ENCODE results near the gene ISM1. TPM values are rescaled to one million over a fixed set of nuclear protein-coding genes. Genes with fewer than 3 reads are reported as not detected.
A peak's percentile ranks its signal among the peaks of the same experiment; 100 is the strongest.

ISM1 gene
- total and polyA plus RNA-seq, 12 donors: 0.54 to 1.7 (median 1.0) TPM

DNA sequence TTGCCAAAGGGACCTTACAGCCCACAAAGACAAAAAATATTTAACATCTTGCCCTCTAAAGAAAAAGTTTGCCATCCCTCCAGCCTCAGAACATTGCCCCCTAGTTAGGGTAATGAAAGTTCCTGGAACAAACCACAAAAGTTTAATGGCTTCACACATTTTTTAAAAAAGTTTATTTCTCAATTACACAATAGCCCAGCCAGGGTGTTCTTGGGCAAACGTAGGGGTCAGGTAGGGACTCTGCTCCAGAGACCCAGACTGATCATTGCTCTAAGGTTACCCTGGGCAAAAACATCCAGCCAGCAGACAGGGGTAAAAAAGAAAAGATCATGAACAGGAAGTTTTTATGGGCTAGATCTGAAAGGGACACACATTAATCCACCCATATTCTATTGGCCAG lies 4.5 kb upstream of the ISM1 start:
- Histone ChIP-seq H3K27ac (no peak overlapping the region), H3K36me3 (no peaks in the 10 kb centered on the region)

DNA sequence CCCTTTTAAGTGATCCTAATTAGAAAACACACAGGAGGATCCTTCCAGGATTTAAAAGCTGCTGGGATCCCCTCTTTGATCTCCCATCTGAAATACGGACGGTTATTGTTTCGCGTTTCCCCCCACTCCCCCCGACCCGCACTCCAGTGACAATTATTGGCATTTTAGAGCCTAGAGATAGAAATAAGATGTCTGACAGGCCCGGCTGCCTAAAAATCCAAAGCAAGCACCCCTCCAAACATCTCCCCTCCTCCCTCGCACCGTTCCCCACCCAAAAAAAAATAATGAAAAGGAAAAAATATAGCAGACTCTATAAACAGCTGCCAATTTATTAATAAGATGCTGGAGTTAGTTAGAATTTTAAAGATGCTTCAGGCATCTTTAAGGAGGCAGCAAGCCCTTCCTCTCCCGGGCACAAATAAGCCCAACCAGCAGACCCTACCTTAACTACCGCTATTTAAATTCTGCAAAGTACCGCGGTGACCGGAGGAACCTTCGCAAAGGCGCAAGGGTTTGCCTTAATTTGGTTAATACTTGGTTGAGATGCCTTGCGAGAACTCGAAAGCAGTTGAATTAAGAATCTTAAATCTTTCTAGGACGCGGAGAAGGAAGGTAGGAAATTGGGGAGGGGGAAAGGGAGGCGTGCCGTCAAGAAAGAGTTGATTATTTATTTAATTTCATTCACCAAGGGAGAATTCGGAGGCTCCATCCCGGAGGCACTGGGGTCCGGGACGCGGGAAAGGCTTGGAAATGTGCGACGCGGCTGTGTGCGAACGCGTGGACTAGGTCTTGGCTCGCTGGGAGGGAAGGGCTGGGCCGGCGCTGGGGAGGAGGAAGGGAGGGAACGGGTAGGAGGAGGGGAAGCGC lies 1.5 kb upstream of the ISM1 start:
- DNase-seq (no peak), ATAC-seq (peak in 3 of 8 donors; percentile 69 to 85 (median 72))
- Histone ChIP-seq H3K4me1 (peaks cover 5 to 31% (median 17%) of the 10 kb centered on the region in 9 donors), H3K27me3 (peaks cover 3 to 86% (median 56%) of the 10 kb centered on the region in 7 donors), H3K27ac (peak overlapping the region in 1 of 10 donors; percentile 36), H3K9me3 (no peaks in the 10 kb centered on the region), H3K4me3 (peak overlapping the region in 9 of 10 donors; percentile 44 to 68 (median 57)), H3K36me3 (no peaks in the 10 kb centered on the region)
- 11 to 15% methylated on average over 38 of the region's 38 CpGs for WGBS, 2 donors
- intact Hi-C loops (cut with DNase I): loop anchor here in 1 of 10 donors (10.0 kb wide), 1 partner anchor 85 kb away; no protein-coding TSS in a partner anchor
- TF ChIP-seq, protein P1, sequence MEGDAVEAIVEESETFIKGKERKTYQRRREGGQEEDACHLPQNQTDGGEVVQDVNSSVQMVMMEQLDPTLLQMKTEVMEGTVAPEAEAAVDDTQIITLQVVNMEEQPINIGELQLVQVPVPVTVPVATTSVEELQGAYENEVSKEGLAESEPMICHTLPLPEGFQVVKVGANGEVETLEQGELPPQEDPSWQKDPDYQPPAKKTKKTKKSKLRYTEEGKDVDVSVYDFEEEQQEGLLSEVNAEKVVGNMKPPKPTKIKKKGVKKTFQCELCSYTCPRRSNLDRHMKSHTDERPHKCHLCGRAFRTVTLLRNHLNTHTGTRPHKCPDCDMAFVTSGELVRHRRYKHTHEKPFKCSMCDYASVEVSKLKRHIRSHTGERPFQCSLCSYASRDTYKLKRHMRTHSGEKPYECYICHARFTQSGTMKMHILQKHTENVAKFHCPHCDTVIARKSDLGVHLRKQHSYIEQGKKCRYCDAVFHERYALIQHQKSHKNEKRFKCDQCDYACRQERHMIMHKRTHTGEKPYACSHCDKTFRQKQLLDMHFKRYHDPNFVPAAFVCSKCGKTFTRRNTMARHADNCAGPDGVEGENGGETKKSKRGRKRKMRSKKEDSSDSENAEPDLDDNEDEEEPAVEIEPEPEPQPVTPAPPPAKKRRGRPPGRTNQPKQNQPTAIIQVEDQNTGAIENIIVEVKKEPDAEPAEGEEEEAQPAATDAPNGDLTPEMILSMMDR (IDR thresholded peaks at IDR 0.05): no peak

More for the DNA sequence above, 4.5 kb upstream of the ISM1 start:
- Histone ChIP-seq H3K4me3 (no peak overlapping the region), H3K9me3 (no peaks in the 10 kb centered on the region), H3K27me3 (peaks cover 3 to 65% (median 42%) of the 10 kb centered on the region in 7 donors), H3K4me1 (peaks cover 2 to 16% (median 12%) of the 10 kb centered on the region in 9 donors)
- 37 to 46% methylated on average over 1 of the region's 1 CpG for WGBS, 2 donors
- TF ChIP-seq, protein P1 (IDR thresholded peaks at IDR 0.05): no peak
- DNase-seq: no peak
- intact Hi-C loops (cut with DNase I): no loop called here
- ATAC-seq: no peak

- TF ChIP-seq, protein P1 (IDR thresholded peaks at IDR 0.05): no peak
- Histone ChIP-seq H3K4me3 (peak overlapping the region; percentile 34 to 68 (median 55)), H3K4me1 (peaks cover 5 to 31% (median 17%) of the 10 kb centered on the region in 9 donors), H3K27ac (peak overlapping the region in 7 of 10 donors; percentile 4 to 62 (median 36)), H3K36me3 (no peaks in the 10 kb centered on the region), H3K27me3 (peaks cover 3 to 86% (median 56%) of the 10 kb centered on the region in 7 donors), H3K9me3 (no peaks in the 10 kb centered on the region)
- WGBS, 2 donors: 0 to 1% methylated on average over 52 to 63 of the region's 63 CpGs
- DNase-seq (peak; percentile 49 to 53), ATAC-seq (peak; percentile 33 to 89 (median 66))
- intact Hi-C loops (cut with DNase I): loop anchor here in 1 of 10 donors (10.0 kb wide), 1 partner anchor 84 kb away; no protein-coding TSS in a partner anchor
Measured at GRCh38 chr20:13220194-13220903, 725 bp upstream of the ISM1 start.

DNA sequence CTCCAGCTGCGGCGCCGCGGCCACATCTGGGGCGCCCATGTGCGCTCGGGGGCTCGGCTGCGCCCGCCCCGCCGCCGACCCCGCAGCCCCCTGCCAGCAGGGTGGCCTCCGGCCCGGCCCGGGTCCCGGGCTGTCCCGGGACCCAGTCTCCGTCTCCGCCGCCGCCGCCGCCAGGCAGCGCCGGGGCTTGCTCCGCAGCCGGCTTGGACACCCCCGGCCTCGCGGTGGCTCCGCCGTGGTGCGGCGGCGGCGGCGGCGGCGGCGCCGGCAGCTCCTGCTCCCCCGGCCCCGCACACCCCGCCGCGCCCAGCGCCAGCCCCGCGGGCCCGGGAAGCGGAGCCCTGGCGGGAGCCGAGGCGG lies 219 bp downstream of the ISM1 start:
- H3K36me3 ChIP-seq: no peaks in the 10 kb centered on the region
- TF ChIP-seq, protein P1 (IDR thresholded peaks at IDR 0.05): no peak
- 1% methylated on average over 19 to 56 of the region's 56 CpGs for WGBS, 2 donors
- H3K27me3 ChIP-seq: peaks cover 3 to 77% (median 48%) of the 10 kb centered on the region in 7 donors
- H3K4me1 ChIP-seq: peaks cover 5 to 31% (median 17%) of the 10 kb centered on the region in 9 donors
- H3K27ac ChIP-seq: peak overlapping the region in 3 of 10 donors; percentile 36 to 50 (median 39)
- no peak for DNase-seq
- peaks cover 0 to 4% (median 0%) of the 10 kb centered on the region in 11 donors for H3K9me3 ChIP-seq
- intact Hi-C loops (cut with DNase I): loop anchor here in 1 of 10 donors (10.0 kb wide), 1 partner anchor 84 kb away; no protein-coding TSS in a partner anchor
- ATAC-seq: no peak
- H3K4me3 ChIP-seq: peak overlapping the region in 9 of 10 donors; percentile 45 to 68 (median 57)
